K562 (cell line): ENCODE results near the gene KLHL6. TPM values are rescaled to one million over a fixed set of nuclear protein-coding genes. Genes with fewer than 3 reads are reported as not detected.
"Not testable (repeated sequence)": the region's sequence is repeated elsewhere in the genome, so short reads cannot be mapped to it uniquely, and the experiment has no call there.

Experiments used
- ATAC-seq: fragments of 200-7000 bp; cut with Tn5 transposase; 3 replicates; pipeline ENCODE4 v1.9.1; 2020; ENCODE audit warnings: moderate library complexity
- BruUV-seq: library from RNA; stranded (reverse); fragments of 400-500 nt; replicated peaks from 2 replicates; lab custom pipeline; 2021; lab: Mats Ljungman, UMichigan
- CTCF ChIA-PET: fragments of 300-600 bp; formaldehyde crosslinking; extraction: SDS; loops from one replicate; lab custom pipeline; 2021; ENCODE audit warnings: low intra/inter-chr PET ratio; lab: Yijun Ruan, JAX
- POLR2A ChIA-PET: fragments of 300-600, 350-650 bp; sonication (Branson Sonifier 250); formaldehyde crosslinking; extraction: SDS; loops from one replicate; lab custom pipeline; 2021; ENCODE audit warnings: antibody characterized with exemption, inconsistent platforms; lab: Yijun Ruan, JAX
- DNase-seq, 4 experiments: peaks; one replicate each; pipeline versions ENCODE4 v3.0.0 to v3.0.0-alpha.2; 2011 to 2018; ENCODE audit warnings: low spot score in 3 of 4, mixed read lengths in 3 of 4; ENCODE audit errors: extremely low read depth in 1 of 4
- FAIRE-seq: peaks from 2 replicates; lab custom pipeline; 2011; peaks lifted over from hg19 to GRCh38; lab: Jason Lieb, UNC
- H2AFZ ChIP-seq: 2 replicates; pipeline ENCODE4 v1.6.0; 2011; ENCODE audit warnings: low read depth, low read length, control low read depth, inconsistent platforms
- H3K27ac ChIP-seq: fragments of 200-600 bp; 3 replicates; pipeline ENCODE4 v1.8.0; 2011; ENCODE audit warnings: low read depth, mild to moderate bottlenecking, control low read depth, inconsistent platforms, low read length, moderate library complexity, mixed read lengths; ENCODE audit errors: extremely low read depth
- H3K27me3 ChIP-seq, 2 experiments: fragments of 300-600 bp in 1 of 2; 2 replicates in 1 of 2; 3 replicates in 1 of 2; pipeline versions ENCODE4 v1.6.0 to v1.8.0; 2011; ENCODE audit warnings: inconsistent platforms in 2 of 2, low read length in 2 of 2, mild to moderate bottlenecking in 1 of 2, mixed read lengths in 1 of 2, moderate library complexity in 1 of 2; ENCODE audit not compliant: control insufficient read depth in 2 of 2, insufficient read depth in 2 of 2
- H3K36me3 ChIP-seq: fragments of 300-600 bp; 3 replicates; pipeline ENCODE4 v1.8.0; 2011; ENCODE audit warnings: mild to moderate bottlenecking, low read length, inconsistent platforms; ENCODE audit not compliant: control insufficient read depth, insufficient read depth
- H3K4me1 ChIP-seq, 2 experiments: fragments of 200-600 bp in 1 of 2; replicated peaks in 1 of 2; 2 replicates in 1 of 2; 3 replicates in 1 of 2; pipeline versions ENCODE4 v1.5.1 to v1.8.0; 2011; ENCODE audit warnings: inconsistent platforms in 2 of 2, low read length in 2 of 2, mild to moderate bottlenecking in 1 of 2, mixed read lengths in 1 of 2, moderate library complexity in 1 of 2; ENCODE audit not compliant: control insufficient read depth in 2 of 2, insufficient read depth in 2 of 2
- H3K4me2 ChIP-seq: 2 replicates; pipeline ENCODE4 v1.6.1; 2011; ENCODE audit warnings: low read length, control low read depth, inconsistent platforms, mixed read lengths; ENCODE audit not compliant: insufficient read depth
- H3K4me3 ChIP-seq: fragments of 200-600 bp; sonication (generic), shearing (Covaris generic); 2 replicates; pipeline ENCODE4 v1.5.1; 2016; ENCODE audit warnings: control low read depth, inconsistent platforms
- H3K79me2 ChIP-seq: fragments of 200-600 bp; 3 replicates; pipeline ENCODE4 v1.8.0; 2011; ENCODE audit warnings: low read length, inconsistent platforms; ENCODE audit not compliant: control insufficient read depth, insufficient read depth
- H3K9ac ChIP-seq, 2 experiments: 2 replicates each; pipeline versions ENCODE4 v1.6.0 to v1.6.1; 2011; ENCODE audit warnings: low read depth in 2 of 2, low read length in 2 of 2, control low read depth in 1 of 2, inconsistent platforms in 1 of 2, mild to moderate bottlenecking in 1 of 2, mixed read lengths in 1 of 2; ENCODE audit not compliant: insufficient read depth in 1 of 2
- H3K9me1 ChIP-seq: one replicate; pipeline ENCODE4 v1.6.0; 2011; ENCODE audit warnings: inconsistent platforms, mild to moderate bottlenecking, low read length, moderate library complexity; ENCODE audit not compliant: control insufficient read depth, insufficient read depth
- H3K9me3 ChIP-seq: replicated peaks from 2 replicates; pipeline ENCODE4 v1.5.1; 2011; ENCODE audit warnings: low read depth, low read length, inconsistent platforms; ENCODE audit not compliant: control insufficient read depth, insufficient read depth
- H4K20me1 ChIP-seq: replicated peaks from 2 replicates; pipeline ENCODE4 v1.6.1; 2011; ENCODE audit warnings: low read length, inconsistent platforms, mixed read lengths; ENCODE audit not compliant: control insufficient read depth, insufficient read depth
- DACH1 ChIP-seq: fragments of 450-650 bp; IDR thresholded peaks from 2 replicates; pipeline ENCODE4 v1.6.1; 2018; ENCODE audit not compliant: partially characterized antibody
- KAT8 ChIP-seq: fragments of 450-650 bp; IDR thresholded peaks from 2 replicates; pipeline ENCODE4 v1.6.1; 2016; ENCODE audit warnings: low read depth, mild to moderate bottlenecking
- NR3C1 ChIP-seq: sonication (generic); formaldehyde crosslinking; IDR thresholded peaks from 2 replicates; pipeline ENCODE4 v1.8.1; 2022; ENCODE audit warnings: missing genetic modification reagents
- POLR2H ChIP-seq: IDR thresholded peaks from 2 replicates; pipeline ENCODE4 v1.6.1; 2016; ENCODE audit warnings: missing genetic modification characterization, low read depth, mild to moderate bottlenecking, control low read depth, missing compliant biosample characterization, moderate library complexity
- SAP30 ChIP-seq: fragments of 200-600 bp; sonication (generic); IDR thresholded peaks from 2 replicates; pipeline ENCODE4 v1.6.1; 2012; ENCODE audit warnings: borderline replicate concordance, low read depth, mild to moderate bottlenecking, moderate library complexity, low read length, control low read depth, inconsistent platforms; ENCODE audit not compliant: insufficient read depth, poor library complexity, severe bottlenecking
- WGBS: fragments of 100-300 bp; shearing (Covaris generic); methylation state at CpG from one replicate; pipeline ENCODE4 v1.1.6; 2016; ENCODE audit warnings: low coverage, mixed read lengths; ENCODE audit not compliant: insufficient coverage; ENCODE audit errors: missing lambda C conversion rate; 5-methylcytosine and 5-hydroxymethylcytosine counted together
- in situ Hi-C: fragments of 300-500 bp; cut with MboI; formaldehyde crosslinking; loops from 4 replicates; pipeline ENCODE4 v1.15.0; 2018; ENCODE audit warnings: inconsistent platforms, mixed read lengths
- intact Hi-C: fragments of 100-400 bp; cut with micrococcal nuclease; formaldehyde crosslinking; loops from 2 replicates; pipeline ENCODE4 v1.14.2; 2022
- polyA plus RNA-seq, 8 experiments: library from polyadenylated mRNA; depleted of rRNA in 4 of 8; stranded (reverse) in 5 of 8; unstranded in 3 of 8; fragments of >200 nt; fragmentation: Nextera tagmentation in 2 of 8; fragmentation: Illumina TruSeq in 1 of 8; extraction: Ambion mirVana in 2 of 8; extraction: Trizol in 1 of 8; gene quantifications; 2 replicates each; pipeline versions ENCODE4 v1.2.1 to v1.2.3, GENCODE V29; 2011 to 2014; ENCODE audit warnings: inconsistent platforms in 1 of 8, missing spikeins in 1 of 8
- total RNA-seq, 7 experiments: library from RNA; depleted of rRNA in 6 of 7; stranded (reverse); fragments of >200 nt in 6 of 7; fragmentation: Illumina TruSeq in 2 of 7; extraction: Trizol in 2 of 7; gene quantifications; 2 replicates each; pipeline versions ENCODE4 v1.2.1 to v1.2.3, GENCODE V29; 2011 to 2021; ENCODE audit warnings: low replicate concordance in 1 of 7
- TF ChIP-seq, protein P1 (sequence below): sonication (generic); formaldehyde crosslinking; IDR thresholded peaks from 2 replicates; pipeline ENCODE4 v1.8.1; 2022; ENCODE audit warnings: missing genetic modification reagents

Gene KLHL6
- total and polyA plus RNA-seq, 9 of the 15 experiments (the other 6 are each of a cell fraction or from before 2014, with no cell fraction given) = 0.18 to 2.1 (median 1.4) TPM

DNA sequence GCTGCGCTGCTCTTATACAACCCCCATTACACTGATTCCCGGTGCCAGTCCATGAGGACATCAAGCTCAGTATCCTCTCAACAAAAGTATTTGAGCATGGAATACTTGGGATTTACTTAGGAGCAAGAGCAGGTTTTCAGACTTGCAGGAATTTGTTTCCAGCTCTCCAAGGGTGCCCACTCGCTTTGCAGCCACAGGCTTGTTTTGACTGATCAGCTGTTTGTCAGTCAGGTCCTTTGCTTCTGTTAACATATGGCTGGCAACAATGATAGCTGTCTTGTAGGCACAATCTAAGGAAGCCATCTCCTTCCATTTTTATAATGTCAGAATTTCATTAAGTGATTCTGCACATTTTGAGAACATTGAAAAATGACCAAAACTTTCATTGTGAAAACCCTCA, 88.9 kb downstream of the KLHL6 start:
- in situ Hi-C loops (loop anchor here (5.0 kb wide), 1 partner anchor 301 kb away; no protein-coding TSS in a partner anchor), intact Hi-C loops (loop anchor here (5.0 kb wide), 1 partner anchor 79 kb away; no protein-coding TSS in a partner anchor)
- FAIRE-seq = no peak
- no peak for DNase-seq
- WGBS = 43% methylated on average over 3 of the region's 3 CpGs
- Histone ChIP-seq H3K4me2 (no peak overlapping the region), H2AFZ (no peak overlapping the region), H3K9ac (no peak overlapping the region), H3K36me3 (no peaks in the 10 kb centered on the region), H3K79me2 (no peaks in the 10 kb centered on the region), H4K20me1 (no peaks in the 10 kb centered on the region), H3K27me3 (no peaks in the 10 kb centered on the region), H3K9me3 (no peaks in the 10 kb centered on the region), H3K27ac (no peak overlapping the region), H3K4me1 (no peaks in the 10 kb centered on the region), H3K4me3 (no peak overlapping the region), H3K9me1 (no peaks in the 10 kb centered on the region)
- TF ChIP-seq NR3C1 (CRISPR knock-in tag) (no peak), DACH1 (peak; percentile 45), POLR2H (tag) (no peak), SAP30 (no peak), KAT8 (no peak)
- TF ChIP-seq, protein P1, sequence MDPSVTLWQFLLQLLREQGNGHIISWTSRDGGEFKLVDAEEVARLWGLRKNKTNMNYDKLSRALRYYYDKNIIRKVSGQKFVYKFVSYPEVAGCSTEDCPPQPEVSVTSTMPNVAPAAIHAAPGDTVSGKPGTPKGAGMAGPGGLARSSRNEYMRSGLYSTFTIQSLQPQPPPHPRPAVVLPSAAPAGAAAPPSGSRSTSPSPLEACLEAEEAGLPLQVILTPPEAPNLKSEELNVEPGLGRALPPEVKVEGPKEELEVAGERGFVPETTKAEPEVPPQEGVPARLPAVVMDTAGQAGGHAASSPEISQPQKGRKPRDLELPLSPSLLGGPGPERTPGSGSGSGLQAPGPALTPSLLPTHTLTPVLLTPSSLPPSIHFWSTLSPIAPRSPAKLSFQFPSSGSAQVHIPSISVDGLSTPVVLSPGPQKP (CRISPR knock-in tag) = no peak
- CTCF ChIA-PET = no interaction called here
- no peak for ATAC-seq
- no TSS peak for BruUV-seq
- POLR2A ChIA-PET = interaction anchor here (0.7 kb wide), 1 partner anchor 17 kb away, joined by 3 read pairs; no protein-coding TSS in a partner anchor

DNA sequence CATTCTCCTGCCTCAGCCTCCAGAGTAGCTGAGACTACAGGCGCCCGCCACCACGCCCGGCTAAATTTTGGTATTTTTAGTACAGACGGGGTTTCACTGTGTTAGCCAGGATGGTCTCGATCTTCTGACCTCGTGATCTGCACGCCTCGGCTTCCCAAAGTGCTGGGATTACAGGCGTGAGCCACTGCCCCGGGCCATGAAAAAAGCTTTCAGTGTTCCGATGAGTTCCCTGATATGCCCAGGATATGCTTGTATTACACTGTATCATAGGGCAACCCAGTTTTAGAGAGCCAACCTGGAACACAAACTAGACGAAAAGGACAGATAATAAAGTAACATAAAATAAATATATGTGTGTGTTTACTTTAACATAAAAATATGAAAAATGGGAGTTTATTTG, 89.8 kb downstream of the KLHL6 start:
- H3K9me3 ChIP-seq, H3K79me2 ChIP-seq, POLR2A ChIA-PET, H3K36me3 ChIP-seq, H3K27ac ChIP-seq, H3K4me3 ChIP-seq, H3K9ac ChIP-seq, H3K4me1 ChIP-seq, H3K9me1 ChIP-seq, CTCF ChIA-PET, H3K27me3 ChIP-seq, H2AFZ ChIP-seq, BruUV-seq, DNase-seq, H3K4me2 ChIP-seq, ATAC-seq, FAIRE-seq, H4K20me1 ChIP-seq: not testable (repeated sequence)
- 54% methylated on average over 10 of the region's 13 CpGs for WGBS
- intact Hi-C loops (loop anchor here (5.0 kb wide), 1 partner anchor 78 kb away; no protein-coding TSS in a partner anchor), in situ Hi-C loops (loop anchor here (5.0 kb wide), 1 partner anchor 302 kb away; no protein-coding TSS in a partner anchor)
